H1 (cell line): ENCODE measurements around the gene DNAJC27. TPM values are rescaled to one million over a fixed set of nuclear protein-coding genes. Genes with fewer than 3 reads are reported as not detected.

Source experiments
- CTCF ChIA-PET: fragments of 300-600 bp; sonication (Branson Sonifier 250); formaldehyde crosslinking; loops from one replicate; lab custom pipeline; 2021; ENCODE audit not compliant: partially characterized antibody; lab: Charles Lee
- POLR2A ChIA-PET: fragments of 300-600 bp; sonication (Branson Sonifier 250); formaldehyde crosslinking; loops from one replicate; lab custom pipeline; 2021; ENCODE audit warnings: inconsistent platforms; ENCODE audit not compliant: partially characterized antibody; lab: Charles Lee
- DNase-seq, 2 experiments: peaks; one replicate each; pipeline versions ENCODE4 v3.0.0 to v3.0.0-alpha.2; 2010 to 2022; ENCODE audit warnings: low spot score in 2 of 2, low read depth in 1 of 2, mixed read lengths in 1 of 2
- FAIRE-seq: peaks from 2 replicates; lab custom pipeline; 2011; peaks lifted over from hg19 to GRCh38; lab: Jason Lieb, UNC
- H2AFZ ChIP-seq: 2 replicates; pipeline ENCODE4 v1.8.1; 2012; ENCODE audit warnings: low read length, inconsistent platforms
- H2AK5ac ChIP-seq: 2 replicates; pipeline ENCODE4 v1.6.1; 2013; ENCODE audit warnings: low read depth, low read length
- H2BK120ac ChIP-seq: replicated peaks from 2 replicates; pipeline ENCODE3; 2013; ENCODE audit warnings: low read depth, low read length, inconsistent platforms
- H2BK12ac ChIP-seq: 2 replicates; pipeline ENCODE4 v1.6.1; 2013; ENCODE audit warnings: low read depth, low read length
- H2BK15ac ChIP-seq: 2 replicates; pipeline ENCODE4 v1.6.1; 2013; ENCODE audit warnings: low read length
- H2BK20ac ChIP-seq: 2 replicates; pipeline ENCODE4 v1.6.1; 2013; ENCODE audit warnings: low read length
- H2BK5ac ChIP-seq: 2 replicates; pipeline ENCODE4 v1.6.1; 2013; ENCODE audit warnings: low read depth, low read length
- H3K14ac ChIP-seq: 2 replicates; pipeline ENCODE4 v1.6.1; 2013; ENCODE audit warnings: inconsistent platforms; ENCODE audit not compliant: insufficient read length
- H3K18ac ChIP-seq: 2 replicates; pipeline ENCODE4 v1.6.1; 2013; ENCODE audit warnings: low read length; ENCODE audit errors: extremely low read depth
- H3K23ac ChIP-seq: 2 replicates; pipeline ENCODE4 v1.6.1; 2013; ENCODE audit warnings: inconsistent platforms; ENCODE audit not compliant: insufficient read length
- H3K23me2 ChIP-seq: 2 replicates; pipeline ENCODE4 v1.6.1; 2013; ENCODE audit warnings: low read depth, low read length
- H3K27ac ChIP-seq: 2 replicates; pipeline ENCODE4 v1.6.1; 2011; ENCODE audit warnings: low read depth, low read length, inconsistent platforms
- H3K27me3 ChIP-seq, 4 experiments: replicated peaks in 1 of 4; 1 replicate in 1 of 4; 2 replicates in 3 of 4; pipeline versions ENCODE4 v1.6.1 to v1.8.1; 2011 to 2013; ENCODE audit warnings: low read length in 3 of 4, mild to moderate bottlenecking in 3 of 4, inconsistent platforms in 2 of 4, mixed read lengths in 2 of 4, moderate library complexity in 1 of 4; ENCODE audit not compliant: control insufficient read depth in 3 of 4, insufficient read depth in 3 of 4; ENCODE audit errors: extremely low read depth in 1 of 4
- H3K36me3 ChIP-seq, 4 experiments: 2 replicates each; pipeline versions ENCODE4 v1.6.1 to v1.8.1; 2011 to 2013; ENCODE audit warnings: mild to moderate bottlenecking in 4 of 4, low read length in 3 of 4, moderate library complexity in 2 of 4, control low read depth in 1 of 4, inconsistent platforms in 1 of 4; ENCODE audit not compliant: insufficient read depth in 4 of 4, control insufficient read depth in 2 of 4
- H3K4ac ChIP-seq: replicated peaks from 2 replicates; pipeline ENCODE3; 2013; ENCODE audit warnings: low read length, low read depth, mixed read lengths, inconsistent platforms; ENCODE audit not compliant: insufficient read length
- H3K4me1 ChIP-seq, 4 experiments: replicated peaks in 1 of 4; 1 replicate in 1 of 4; 2 replicates in 3 of 4; pipeline versions ENCODE4 v1.6.1 to v1.8.1; 2011 to 2013; ENCODE audit warnings: low read length in 3 of 4, inconsistent platforms in 2 of 4, mixed read lengths in 1 of 4; ENCODE audit not compliant: insufficient read depth in 4 of 4, control insufficient read depth in 3 of 4
- H3K4me2 ChIP-seq, 2 experiments: 2 replicates each; pipeline versions ENCODE4 v1.6.1 to v1.8.1; 2011 to 2013; ENCODE audit warnings: low read depth in 2 of 2, low read length in 2 of 2, control low read depth in 1 of 2, inconsistent platforms in 1 of 2, mild to moderate bottlenecking in 1 of 2; ENCODE audit not compliant: insufficient read depth in 1 of 2
- H3K4me3 ChIP-seq, 4 experiments: fragments of 200-600, 300-600 bp in 1 of 4; sonication (generic), shearing (Covaris generic), sonication (Bioruptor Twin) in 1 of 4; 2 replicates each; pipeline versions ENCODE4 v1.5.1 to v1.8.1; 2011 to 2016; ENCODE audit warnings: low read length in 4 of 4, low read depth in 3 of 4, control low read depth in 2 of 4, inconsistent platforms in 2 of 4, mild to moderate bottlenecking in 2 of 4, mixed read lengths in 1 of 4, moderate library complexity in 1 of 4; ENCODE audit not compliant: insufficient read depth in 2 of 4; ENCODE audit errors: extremely low read depth in 1 of 4
- H3K56ac ChIP-seq: replicated peaks from 2 replicates; pipeline ENCODE3; 2013; ENCODE audit warnings: low read depth, mild to moderate bottlenecking, mixed read lengths, low read length, inconsistent platforms; ENCODE audit not compliant: insufficient read length
- H3K79me1 ChIP-seq: 2 replicates; pipeline ENCODE4 v1.6.1; 2013; ENCODE audit warnings: low read depth, low read length, control low read depth
- H3K79me2 ChIP-seq, 2 experiments: 2 replicates each; pipeline versions ENCODE4 v1.6.1 to v1.8.1; 2012 to 2013; ENCODE audit warnings: low read length in 2 of 2, mild to moderate bottlenecking in 2 of 2, inconsistent platforms in 1 of 2; ENCODE audit not compliant: insufficient read depth in 2 of 2, control insufficient read depth in 1 of 2
- H3K9ac ChIP-seq, 4 experiments: replicated peaks in 1 of 4; 1 replicate in 1 of 4; 2 replicates in 3 of 4; pipeline versions ENCODE4 v1.6.1 to v1.8.1; 2011 to 2013; ENCODE audit warnings: low read depth in 3 of 4, low read length in 3 of 4, control low read depth in 2 of 4, mild to moderate bottlenecking in 2 of 4, moderate library complexity in 2 of 4, inconsistent platforms in 1 of 4; ENCODE audit errors: extremely low read depth in 1 of 4
- H3K9me3 ChIP-seq, 2 experiments: 2 replicates each; pipeline versions ENCODE4 v1.6.1 to v1.8.1; 2012 to 2013; ENCODE audit warnings: mild to moderate bottlenecking in 2 of 2, moderate library complexity in 2 of 2, control low read depth in 1 of 2, inconsistent platforms in 1 of 2, low read depth in 1 of 2, low read length in 1 of 2, mixed read lengths in 1 of 2; ENCODE audit not compliant: insufficient read depth in 2 of 2
- H4K20me1 ChIP-seq, 2 experiments: replicated peaks in 1 of 2; 2 replicates each; pipeline versions ENCODE3 to v1.8.1; 2011 to 2013; ENCODE audit warnings: inconsistent platforms in 2 of 2, low read length in 2 of 2, mild to moderate bottlenecking in 1 of 2; ENCODE audit not compliant: insufficient read depth in 2 of 2, control insufficient read depth in 1 of 2
- H4K5ac ChIP-seq: 2 replicates; pipeline ENCODE4 v1.6.1; 2013; ENCODE audit warnings: low read length, low read depth, mixed read lengths, inconsistent platforms; ENCODE audit not compliant: insufficient read length
- H4K8ac ChIP-seq: 2 replicates; pipeline ENCODE4 v1.8.0; 2013; ENCODE audit warnings: mild to moderate bottlenecking, moderate library complexity, low read length, inconsistent platforms; ENCODE audit not compliant: insufficient read depth; ENCODE audit errors: extremely low read depth
- H4K91ac ChIP-seq: replicated peaks from 2 replicates; pipeline ENCODE3; 2013; ENCODE audit warnings: low read length, mixed read lengths, inconsistent platforms; ENCODE audit not compliant: insufficient read length
- ASH2L ChIP-seq: fragments of 200-600, 300-600 bp; sonication (generic); IDR thresholded peaks from one replicate; pipeline ENCODE4 v1.7.1; 2017; ENCODE audit warnings: low read length
- NANOG ChIP-seq: IDR thresholded peaks from 2 replicates; pipeline ENCODE4 v1.6.1; 2011; ENCODE audit warnings: low read length, low read depth, mild to moderate bottlenecking, inconsistent platforms; ENCODE audit not compliant: insufficient read depth, poor library complexity, severe bottlenecking
- NRF1 ChIP-seq: IDR thresholded peaks from 2 replicates; pipeline ENCODE4 v1.6.1; 2011; ENCODE audit warnings: mild to moderate bottlenecking, low read depth, low read length, improper control_type of control experiment
- POLR2A ChIP-seq, 2 experiments: IDR thresholded peaks; 1 replicate in 1 of 2; 2 replicates in 1 of 2; pipeline ENCODE4 v1.6.1; 2011; ENCODE audit warnings: low read depth in 2 of 2, low read length in 2 of 2, mild to moderate bottlenecking in 2 of 2; ENCODE audit errors: control extremely low read depth in 1 of 2
- POLR2AphosphoS5 ChIP-seq: IDR thresholded peaks from 2 replicates; pipeline ENCODE4 v1.6.1; 2011; ENCODE audit warnings: low read depth, low read length
- WGBS, 2 experiments: shearing (Covaris generic) in 1 of 2; methylation state at CpG; one replicate each; pipeline versions ENCODE4 v1.1.6 to v1.1.7; 2013 to 2015; ENCODE audit warnings: low lambda C conversion rate in 2 of 2, mixed read lengths in 2 of 2, inconsistent platforms in 1 of 2, low coverage in 1 of 2, missing lambda C conversion rate in 1 of 2; ENCODE audit not compliant: insufficient replicate concordance in 2 of 2, insufficient coverage in 1 of 2, insufficient read length in 1 of 2; ENCODE audit errors: extremely low coverage in 1 of 2, missing lambda C conversion rate in 1 of 2; 5-methylcytosine and 5-hydroxymethylcytosine counted together
- polyA plus RNA-seq, 7 experiments: library from polyadenylated mRNA; depleted of rRNA in 3 of 7; stranded (reverse) in 5 of 7; unstranded in 2 of 7; fragments of >200 nt in 5 of 7; fragments of 200-250 nt in 2 of 7; gene quantifications; 1 replicate in 5 of 7; 2 replicates in 1 of 7; 4 replicates in 1 of 7; pipeline versions ENCODE4 v1.2.1 to v1.2.3, GENCODE V29; 2011 to 2013; ENCODE audit warnings: missing spikeins in 2 of 7, mixed read lengths in 2 of 7
- total RNA-seq: library from RNA; stranded (reverse); fragmentation: NEBNext Ultra II Directional; extraction: Animal tissue kit (Norgen Biotek cat#: 25700); gene quantifications from 2 replicates; pipeline ENCODE4 v1.2.1, GENCODE V29; 2021

The DNAJC27 gene
- total and polyA plus RNA-seq, 2 of the 8 experiments (the other 6 are each of a cell fraction or from before 2014, with no cell fraction given) = 1.4 to 4.5 TPM

DNA sequence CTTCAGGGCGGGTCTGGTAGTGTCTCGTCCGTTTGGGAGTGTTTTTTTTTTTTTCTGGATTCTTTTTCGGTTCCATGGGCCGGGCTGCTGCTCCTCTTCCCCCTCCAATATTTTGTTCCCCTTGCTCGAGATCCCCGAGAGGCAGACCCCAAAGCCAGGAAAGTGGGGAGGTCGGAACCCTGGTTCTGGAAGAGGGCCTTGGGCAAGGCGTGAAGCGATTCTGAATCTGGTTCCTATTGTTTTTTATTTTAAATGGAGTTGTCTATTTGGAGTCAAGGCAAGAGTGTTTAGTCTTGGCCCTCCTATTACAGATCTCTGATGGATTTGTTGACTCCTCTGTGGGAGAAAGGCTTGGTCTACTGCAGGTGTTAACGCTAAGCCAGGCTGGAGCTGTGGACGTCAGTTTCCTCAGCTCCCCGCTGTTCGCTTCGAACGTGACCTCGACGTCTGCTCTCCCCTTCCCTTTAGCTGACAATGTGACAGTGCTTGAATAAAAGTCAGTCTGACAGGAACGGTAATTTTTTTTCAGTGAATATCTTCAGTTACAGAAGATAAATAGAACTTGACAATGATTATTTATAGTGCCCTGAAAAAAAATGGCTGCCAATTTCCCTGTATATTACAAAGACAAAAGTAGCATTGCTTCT, 683 bp upstream of the DNAJC27 start:
- Histone ChIP-seq H4K20me1 (no peaks in the 10 kb centered on the region), H2BK15ac (no peak overlapping the region), H2BK12ac (no peak overlapping the region; the same call in 1 of the 2 replicates), H3K27ac (peak overlapping the region; percentile 94), H3K9me3 (no peaks in the 10 kb centered on the region), H3K23ac (no peak overlapping the region), H3K18ac (0 out of 2 replicates have a peak overlapping the region, but pooled peaks have one; percentile 88), H3K23me2 (peaks cover 10% of the 10 kb centered on the region), H4K8ac (peak overlapping the region; percentile 75; the same call in 1 of the 2 replicates), H4K5ac (peak overlapping the region; percentile 34), H3K56ac (peak overlapping the region; percentile 37), H3K36me3 (no peaks in the 10 kb centered on the region), H3K27me3 (no peaks in the 10 kb centered on the region), H3K14ac (no peak overlapping the region), H2AK5ac (no peak overlapping the region), H3K4ac (no peak overlapping the region)
- DNase-seq = no peak
- TF ChIP-seq POLR2A (IDR thresholded peaks at IDR 0.05; ENCODE audit: control extremely low read depth in 1 of 2, low read depth in 2 of 2, low read length in 2 of 2) (no peak), NRF1 (no peak), ASH2L (peak; percentile 19), NANOG (no peak), POLR2AphosphoS5 (no peak; the same call in 1 of the 2 replicates)
- TF ChIP-seq, all 59 proteins: peak for 1
- 2% methylated on average over 17 of the region's 19 CpGs; no CpG with 5 or more reads in 1 of the 2 experiments for WGBS, 2 experiments
- peak overlapping the region; percentile 69 to 95 (median 89) for H3K9ac ChIP-seq
- peak overlapping the region; percentile 88 to 96 (median 92) for H3K4me3 ChIP-seq
- H2AFZ ChIP-seq = peak overlapping the region; percentile 43
- CTCF ChIA-PET = interaction anchor here (1.0 to 8.8 kb wide), 6 partner anchors 69 to 223 kb away, joined by 3 to 176 read pairs (median 4); partner anchors contain the start of gene EFR3B
- POLR2A ChIA-PET = interaction anchor here (0.6 to 2.1 kb wide), 7 partner anchors 10 to 425 kb away, joined by 3 to 11 read pairs (median 3); no protein-coding TSS in a partner anchor
- H3K79me2 ChIP-seq = peaks cover 0 to 6% of the 10 kb centered on the region in 2 experiments; a peak in 1 of 4 replicates
- no peak for FAIRE-seq
- no peak overlapping the region for H2BK20ac ChIP-seq
- no peak overlapping the region for H4K91ac ChIP-seq
- no peak overlapping the region for H2BK120ac ChIP-seq
- H3K4me1 ChIP-seq = no peaks in the 10 kb centered on the region
- H3K4me2 ChIP-seq = peak overlapping the region; percentile 87 to 98
- H3K79me1 ChIP-seq = no peaks in the 10 kb centered on the region
- H2BK5ac ChIP-seq = peak overlapping the region; percentile 99; the same call in 1 of the 2 replicates
